GM18498 (cell line): ENCODE measurements around the gene HMGB4.

Experiments
- ATAC-seq: cut with Tn5 transposase; IDR thresholded peaks from one replicate; pipeline ENCODE4 v1.9.1; 2021; ENCODE audit warnings: mild to moderate bottlenecking, moderate library complexity; ENCODE audit not compliant: unreplicated experiment

The HMGB4 gene

GRCh38 chr1:33846861-33847260, 17.0 kb upstream of the HMGB4 start:
- no peak for ATAC-seq

DNA sequence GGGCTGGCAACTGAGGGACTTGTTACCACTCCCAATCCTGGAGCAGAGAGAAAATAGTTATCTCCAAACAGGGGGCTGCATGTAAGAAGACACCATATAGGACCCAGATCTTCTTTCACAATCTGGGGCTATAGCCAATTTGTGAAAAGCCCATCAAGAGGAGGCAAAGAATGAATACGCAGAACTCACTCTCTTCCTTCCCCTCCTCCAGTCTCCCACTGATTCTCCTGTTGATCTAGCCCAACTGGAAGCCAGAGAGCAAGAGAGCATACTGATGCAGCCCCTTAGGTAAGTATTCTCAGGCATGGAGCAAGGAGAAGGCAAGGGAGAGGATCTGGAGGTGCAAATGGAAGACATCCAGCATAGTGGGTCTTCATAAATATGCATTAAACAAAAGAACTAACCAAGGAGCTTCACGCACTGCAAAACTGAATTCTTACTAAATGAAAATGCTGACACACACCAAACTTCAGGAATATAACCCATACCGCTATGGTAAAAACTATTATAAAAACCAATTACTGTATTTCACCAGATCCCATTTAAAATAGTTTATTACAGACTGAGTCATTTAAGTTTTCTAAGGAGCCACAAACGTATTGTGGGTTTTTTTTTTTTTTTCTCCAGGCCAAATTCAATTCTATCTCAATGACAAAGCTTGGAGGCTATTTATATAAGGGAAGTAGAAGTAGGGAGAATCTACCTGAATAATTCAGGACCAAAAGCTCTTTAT, 15.5 kb upstream of the HMGB4 start:
- ATAC-seq, result no peak

DNA sequence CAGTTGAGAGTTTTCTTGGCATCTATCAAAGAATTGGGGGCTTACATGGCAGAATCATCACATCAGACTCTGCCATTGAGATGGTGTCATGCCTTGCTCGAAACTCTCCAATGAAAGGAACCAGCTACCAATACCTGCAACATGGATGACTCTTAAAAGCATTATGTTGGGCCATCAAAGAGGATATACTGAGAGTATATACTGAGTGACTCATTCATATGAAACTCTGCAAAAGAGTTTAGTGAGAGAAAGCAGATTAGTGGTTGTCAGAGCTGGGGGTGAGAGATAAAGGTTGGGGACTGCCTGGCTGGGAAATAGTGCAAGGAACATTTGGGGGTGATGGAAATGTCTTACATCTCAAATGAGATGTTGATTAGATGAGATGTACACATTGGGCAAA, 14.7 kb upstream of the HMGB4 start:
- ATAC-seq, result no peak

GRCh38 chr1:33850481-33850880, 13.4 kb upstream of the HMGB4 start:
- ATAC-seq, result no peak

- ATAC-seq, result no peak
Measured at GRCh38 chr1:33852711-33853110, 11.2 kb upstream of the HMGB4 start.

GRCh38 chr1:33853431-33853830, 10.4 kb upstream of the HMGB4 start:
- no peak for ATAC-seq

DNA sequence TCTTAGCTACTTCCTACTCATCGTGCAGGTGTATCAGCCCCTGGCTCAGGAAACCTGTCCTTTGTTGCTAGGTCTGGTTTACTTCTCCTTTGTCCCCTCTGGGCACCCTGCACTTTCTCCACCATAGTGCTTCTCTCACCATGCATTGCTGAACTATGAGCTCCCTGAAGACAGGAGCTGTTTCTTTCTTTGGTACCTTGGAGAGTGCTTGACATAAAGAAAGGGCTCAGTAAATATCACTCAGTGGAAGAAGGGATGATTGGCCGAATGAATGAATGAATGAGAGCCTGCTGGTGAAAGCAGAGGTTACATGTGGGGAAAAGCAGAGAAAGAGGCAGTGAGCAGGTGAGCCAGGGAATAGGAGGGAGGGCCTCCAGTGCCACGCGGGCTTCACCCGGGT, 9.8 kb upstream of the HMGB4 start:
- no peak for ATAC-seq

- ATAC-seq, result no peak
Measured at GRCh38 chr1:33860671-33861070, 3.2 kb upstream of the HMGB4 start.

GRCh38 chr1:33864460-33865389, 846 bp downstream of the HMGB4 start:
- no peak for ATAC-seq

DNA sequence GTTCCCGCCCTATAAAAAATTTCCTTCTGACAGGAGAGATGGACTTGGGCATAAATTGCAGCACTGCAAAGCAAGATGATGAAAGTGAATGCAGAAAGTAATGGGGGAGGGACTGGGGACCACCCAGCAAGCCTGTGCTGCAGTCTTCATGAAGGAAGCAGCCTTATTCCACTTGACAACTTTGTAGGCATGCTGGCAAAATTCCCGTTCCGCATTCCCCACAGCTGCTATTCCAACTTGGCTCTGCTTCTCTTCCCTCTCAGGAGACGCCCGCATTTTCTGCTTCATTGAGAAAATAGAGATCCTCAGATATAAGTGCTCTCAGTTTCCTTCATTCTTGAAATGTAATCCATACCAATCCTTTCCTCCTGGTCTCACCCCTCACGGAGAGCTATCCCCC, 2.4 kb downstream of the HMGB4 start:
- ATAC-seq, result no peak

DNA sequence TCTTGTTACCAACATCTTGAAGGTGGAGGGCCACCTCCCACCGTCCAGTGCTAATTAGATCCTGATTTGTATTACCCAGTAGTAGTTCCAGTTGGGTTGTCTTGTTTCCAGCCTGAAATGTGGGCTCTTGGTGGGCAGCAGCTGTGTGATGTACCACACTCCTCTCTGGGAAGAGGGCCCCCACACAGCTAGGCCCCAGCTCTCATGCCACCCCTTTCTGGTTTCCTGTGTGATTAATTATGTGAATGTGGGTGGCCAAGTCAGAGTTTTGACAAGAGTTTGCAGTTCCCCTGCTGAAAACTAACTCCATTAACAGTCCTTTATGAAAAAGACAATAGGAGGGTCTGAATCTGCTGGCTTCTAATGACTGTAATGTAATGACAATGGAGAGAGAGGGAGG, 3.8 kb downstream of the HMGB4 start:
- no peak for ATAC-seq

GRCh38 chr1:33872275-33872674, 8.4 kb downstream of the HMGB4 start:
- no peak for ATAC-seq

DNA sequence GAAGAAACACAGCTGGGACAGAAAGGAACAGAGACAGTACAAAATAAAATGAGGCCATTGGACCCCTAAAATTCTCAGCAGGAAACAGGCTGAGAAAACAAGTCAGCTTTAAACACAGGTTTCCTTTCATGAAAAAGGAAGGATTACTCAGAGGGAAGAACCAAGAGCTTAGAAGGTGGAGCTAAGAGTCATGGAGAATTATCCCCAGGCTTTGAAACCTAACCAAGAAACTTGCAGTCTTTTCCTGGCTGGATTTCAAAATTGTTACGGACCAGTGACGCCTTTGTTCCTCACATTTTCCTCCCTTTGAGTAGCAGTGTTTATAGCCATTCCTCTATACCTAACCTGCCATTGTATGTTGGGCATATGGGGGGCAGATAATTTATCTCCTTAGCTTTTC, 8.8 kb downstream of the HMGB4 start:
- ATAC-seq, result no peak

- no peak for ATAC-seq
Measured at GRCh38 chr1:33874636-33875035, 10.8 kb downstream of the HMGB4 start.

DNA sequence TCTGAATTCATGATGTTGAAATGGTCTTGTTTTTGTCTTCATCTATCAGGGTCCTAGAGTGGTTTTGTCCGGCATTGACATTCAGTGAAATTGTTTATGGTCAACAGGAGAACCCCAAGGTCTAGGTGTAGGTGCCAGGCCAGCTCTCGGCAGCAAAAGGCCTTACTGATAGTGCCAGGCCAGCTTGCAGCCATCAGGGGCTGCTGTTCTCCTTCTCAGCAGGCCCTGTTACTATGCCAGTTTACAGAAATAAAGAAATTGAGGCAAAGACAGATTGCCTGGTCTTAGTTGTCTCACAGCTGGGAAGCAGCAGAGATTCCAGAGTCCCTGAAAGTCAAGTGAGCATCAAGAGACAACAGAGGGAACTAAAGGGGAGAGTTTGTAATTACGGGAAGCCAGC, 12.0 kb downstream of the HMGB4 start:
- no peak for ATAC-seq

GRCh38 chr1:33876970-33877650, 13.2 kb downstream of the HMGB4 start:
- ATAC-seq, result no peak

- ATAC-seq, result no peak
Measured at GRCh38 chr1:33878392-33878791, 14.5 kb downstream of the HMGB4 start.

GRCh38 chr1:33880305-33880704, 16.4 kb downstream of the HMGB4 start:
- ATAC-seq, result no peak

GRCh38 chr1:33886496-33886895, 22.6 kb downstream of the HMGB4 start:
- ATAC-seq, result no peak

DNA sequence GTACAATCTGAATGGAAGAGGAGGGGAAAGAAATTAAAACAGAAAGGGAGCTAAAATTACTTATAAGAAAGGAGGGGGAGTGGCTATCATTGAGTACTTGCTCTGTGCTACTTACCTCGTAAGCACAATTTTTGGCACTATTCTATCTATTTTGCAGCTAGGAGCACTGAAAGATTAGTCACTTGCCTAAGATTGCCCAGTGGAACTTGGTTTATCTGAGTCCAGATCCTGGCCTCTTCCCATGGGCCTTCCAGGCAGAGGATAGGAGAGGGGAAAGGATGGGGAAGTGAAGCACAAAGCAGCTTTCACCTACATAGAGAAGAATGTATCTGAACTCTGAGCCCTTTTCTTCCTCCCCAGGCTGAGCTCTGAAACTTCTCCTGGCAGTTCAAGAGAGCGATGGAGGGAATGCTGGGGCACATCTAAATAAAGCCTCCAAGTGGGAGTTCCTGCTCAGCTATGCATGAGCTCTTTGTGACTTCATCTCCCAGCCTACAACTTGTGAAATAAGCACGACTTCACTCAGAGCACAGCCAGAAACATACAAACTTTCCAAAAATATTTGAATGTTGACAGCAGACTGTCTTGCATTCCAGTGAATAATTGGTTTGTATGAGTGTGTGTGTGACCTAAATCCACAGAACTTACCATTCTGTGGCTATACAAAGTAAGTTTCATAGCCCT, 29.4 kb downstream of the HMGB4 start:
- no peak for ATAC-seq

DNA sequence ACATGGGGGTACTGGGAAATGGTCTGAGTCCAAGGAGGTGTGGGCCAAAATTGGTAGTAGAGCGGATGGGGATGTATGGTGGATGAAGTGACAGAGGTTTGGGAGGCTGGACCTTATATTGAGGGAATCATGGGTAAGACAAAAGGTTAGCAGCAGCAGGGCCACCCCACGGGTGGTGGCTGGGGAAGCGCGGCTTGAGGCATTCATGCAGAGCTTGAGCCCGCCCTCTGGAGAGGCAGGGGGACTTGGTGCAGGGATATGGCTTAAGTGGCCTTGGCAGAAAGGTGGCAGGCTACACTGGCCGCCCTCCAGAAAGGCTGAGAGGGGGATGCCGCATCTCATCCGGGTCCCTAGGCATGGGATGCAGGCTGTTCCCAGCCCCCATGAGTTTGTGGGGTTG, 31.5 kb downstream of the HMGB4 start:
- no peak for ATAC-seq
